ENCODE results near the gene VAT1L. TPM values are rescaled to one million over a fixed set of nuclear protein-coding genes. Genes with fewer than 3 reads are reported as not detected.
A peak's percentile ranks its signal among the peaks of the same experiment; 100 is the strongest.

Gene VAT1L
- total RNA-seq, result not detected
- total RNA-seq, result 0 reads per million in 2 donors

- no peaks in the 10 kb centered on the region for H3K9me3 ChIP-seq (ENCODE audit: control insufficient read depth, low read length, poor library complexity, severe bottlenecking)
- peaks cover 7% of the 10 kb centered on the region for H3K4me1 Mint-ChIP-seq
- H3K27me3 Mint-ChIP-seq, result peaks cover 68% of the 10 kb centered on the region
- H3K36me3 Mint-ChIP-seq (ENCODE audit: low read depth), result peaks cover 2% of the 10 kb centered on the region
- H3K27ac Mint-ChIP-seq, result no peak within 1 kb of the TSS
- ATAC-seq, result no peak
- H3K4me3 Mint-ChIP-seq, result peak within 1 kb of the TSS; percentile 81
- no peak for DNase-seq
Measured at GRCh38 chr16:77788181-77789084, at the start of gene VAT1L. Gene VAT1L (plus strand): TSS chr16:77788564. CDS start chr16:77788683, 119 bp downstream.

- H3K9me3 ChIP-seq (ENCODE audit: control insufficient read depth, low read length, poor library complexity, severe bottlenecking), result no peaks in the 10 kb centered on the region
- no peak for DNase-seq
- ATAC-seq, result no peak
- Mint-ChIP-seq H3K27me3 (no peaks in the 10 kb centered on the region), H3K4me1 (peaks cover 3% of the 10 kb centered on the region), H3K27ac (peak overlapping the region; percentile 3), H3K4me3 (no peak overlapping the region), H3K36me3 (ENCODE audit: low read depth) (no peaks in the 10 kb centered on the region)
Measured at GRCh38 chr16:77738706-77739558, 49.4 kb upstream of the VAT1L start.

- ATAC-seq (no peak), DNase-seq (no peak)
- no peaks in the 10 kb centered on the region for H3K36me3 Mint-ChIP-seq (ENCODE audit: low read depth)
- H3K9me3 ChIP-seq (ENCODE audit: control insufficient read depth, low read length, poor library complexity, severe bottlenecking), result no peaks in the 10 kb centered on the region
- H3K27me3 Mint-ChIP-seq, result no peaks in the 10 kb centered on the region
- H3K4me1 Mint-ChIP-seq, result peaks cover 3% of the 10 kb centered on the region
- no peak overlapping the region for H3K27ac Mint-ChIP-seq
- no peak overlapping the region for H3K4me3 Mint-ChIP-seq
Measured at GRCh38 chr16:77739559-77739892, 48.8 kb upstream of the VAT1L start.

GRCh38 chr16:77744141-77744540 lies 44.2 kb upstream of the VAT1L start:
- DNase-seq, result no peak
- no peak for ATAC-seq
- no peaks in the 10 kb centered on the region for H3K36me3 Mint-ChIP-seq (ENCODE audit: low read depth)
- H3K4me3 Mint-ChIP-seq, result no peak overlapping the region
- H3K27me3 Mint-ChIP-seq, result peaks cover 11% of the 10 kb centered on the region
- no peaks in the 10 kb centered on the region for H3K9me3 ChIP-seq (ENCODE audit: control insufficient read depth, low read length, poor library complexity, severe bottlenecking)
- no peaks in the 10 kb centered on the region for H3K4me1 Mint-ChIP-seq
- H3K27ac Mint-ChIP-seq, result no peak overlapping the region

- DNase-seq (no peak), ATAC-seq (no peak)
- no peaks in the 10 kb centered on the region for H3K9me3 ChIP-seq (ENCODE audit: control insufficient read depth, low read length, poor library complexity, severe bottlenecking)
- Mint-ChIP-seq H3K27me3 (peaks cover 17% of the 10 kb centered on the region), H3K4me3 (no peak overlapping the region), H3K27ac (no peak overlapping the region), H3K4me1 (no peaks in the 10 kb centered on the region), H3K36me3 (ENCODE audit: low read depth) (no peaks in the 10 kb centered on the region)
Measured at GRCh38 chr16:77745972-77746371, 42.4 kb upstream of the VAT1L start.

- ATAC-seq, result no peak
- Mint-ChIP-seq H3K27ac (no peak overlapping the region), H3K4me1 (no peaks in the 10 kb centered on the region)
Measured at GRCh38 chr16:77748421-77749005, 39.9 kb upstream of the VAT1L start.

GRCh38 chr16:77749415-77749814 lies 38.9 kb upstream of the VAT1L start:
- no peaks in the 10 kb centered on the region for H3K9me3 ChIP-seq (ENCODE audit: control insufficient read depth, low read length, poor library complexity, severe bottlenecking)
- Mint-ChIP-seq H3K36me3 (ENCODE audit: low read depth) (no peaks in the 10 kb centered on the region), H3K27ac (no peak overlapping the region), H3K4me3 (no peak overlapping the region), H3K4me1 (no peaks in the 10 kb centered on the region), H3K27me3 (peaks cover 38% of the 10 kb centered on the region)
- no peak for DNase-seq
- ATAC-seq, result no peak

More at GRCh38 chr16:77748421-77749005, 39.9 kb upstream of the VAT1L start:
- H3K4me3 Mint-ChIP-seq, result no peak overlapping the region
- no peak for DNase-seq
- no peaks in the 10 kb centered on the region for H3K36me3 Mint-ChIP-seq (ENCODE audit: low read depth)
- peaks cover 31% of the 10 kb centered on the region for H3K27me3 Mint-ChIP-seq
- no peaks in the 10 kb centered on the region for H3K9me3 ChIP-seq (ENCODE audit: control insufficient read depth, low read length, poor library complexity, severe bottlenecking)

GRCh38 chr16:77758046-77758445 lies 30.3 kb upstream of the VAT1L start:
- H3K4me3 Mint-ChIP-seq, result no peak overlapping the region
- no peak for DNase-seq
- no peak for ATAC-seq
- H3K4me1 Mint-ChIP-seq, result no peaks in the 10 kb centered on the region
- H3K9me3 ChIP-seq (ENCODE audit: control insufficient read depth, low read length, poor library complexity, severe bottlenecking), result no peaks in the 10 kb centered on the region
- peaks cover 20% of the 10 kb centered on the region for H3K27me3 Mint-ChIP-seq
- H3K36me3 Mint-ChIP-seq (ENCODE audit: low read depth), result no peaks in the 10 kb centered on the region
- H3K27ac Mint-ChIP-seq, result no peak overlapping the region

- H3K9me3 ChIP-seq (ENCODE audit: control insufficient read depth, low read length, poor library complexity, severe bottlenecking), result no peaks in the 10 kb centered on the region
- no peak for ATAC-seq
- Mint-ChIP-seq H3K4me3 (no peak overlapping the region), H3K27ac (no peak overlapping the region), H3K36me3 (ENCODE audit: low read depth) (no peaks in the 10 kb centered on the region), H3K27me3 (peaks cover 20% of the 10 kb centered on the region), H3K4me1 (no peaks in the 10 kb centered on the region)
- no peak for DNase-seq
Measured at GRCh38 chr16:77758508-77758907, 29.9 kb upstream of the VAT1L start.

GRCh38 chr16:77759201-77759600 lies 29.2 kb upstream of the VAT1L start:
- DNase-seq (no peak), ATAC-seq (no peak)
- H3K27ac Mint-ChIP-seq, result no peak overlapping the region
- no peak overlapping the region for H3K4me3 Mint-ChIP-seq
- H3K9me3 ChIP-seq (ENCODE audit: control insufficient read depth, low read length, poor library complexity, severe bottlenecking), result no peaks in the 10 kb centered on the region
- peaks cover 13% of the 10 kb centered on the region for H3K27me3 Mint-ChIP-seq
- no peaks in the 10 kb centered on the region for H3K36me3 Mint-ChIP-seq (ENCODE audit: low read depth)
- H3K4me1 Mint-ChIP-seq, result no peaks in the 10 kb centered on the region

GRCh38 chr16:77759821-77760220 lies 28.5 kb upstream of the VAT1L start:
- no peaks in the 10 kb centered on the region for H3K9me3 ChIP-seq (ENCODE audit: control insufficient read depth, low read length, poor library complexity, severe bottlenecking)
- peaks cover 13% of the 10 kb centered on the region for H3K27me3 Mint-ChIP-seq
- no peak overlapping the region for H3K4me3 Mint-ChIP-seq
- H3K36me3 Mint-ChIP-seq (ENCODE audit: low read depth), result no peaks in the 10 kb centered on the region
- no peak for DNase-seq
- no peak for ATAC-seq
- H3K27ac Mint-ChIP-seq, result no peak overlapping the region
- H3K4me1 Mint-ChIP-seq, result no peaks in the 10 kb centered on the region

GRCh38 chr16:77760800-77761199 lies 27.6 kb upstream of the VAT1L start:
- Mint-ChIP-seq H3K27ac (no peak overlapping the region), H3K4me1 (no peaks in the 10 kb centered on the region), H3K4me3 (no peak overlapping the region), H3K27me3 (peaks cover 18% of the 10 kb centered on the region), H3K36me3 (ENCODE audit: low read depth) (peaks cover 2% of the 10 kb centered on the region)
- ATAC-seq (no peak), DNase-seq (no peak)
- H3K9me3 ChIP-seq (ENCODE audit: control insufficient read depth, low read length, poor library complexity, severe bottlenecking), result no peaks in the 10 kb centered on the region

GRCh38 chr16:77761204-77761603 lies 27.2 kb upstream of the VAT1L start:
- DNase-seq (no peak), ATAC-seq (no peak)
- Mint-ChIP-seq H3K4me3 (no peak overlapping the region), H3K27me3 (peaks cover 14% of the 10 kb centered on the region), H3K27ac (no peak overlapping the region), H3K4me1 (no peaks in the 10 kb centered on the region), H3K36me3 (ENCODE audit: low read depth) (peaks cover 2% of the 10 kb centered on the region)
- no peaks in the 10 kb centered on the region for H3K9me3 ChIP-seq (ENCODE audit: control insufficient read depth, low read length, poor library complexity, severe bottlenecking)

Data from T-helper 17 cell (primary cell).